NCI-H748 (cell line): Measurements from ENCODE around the gene STRN4.

ENCODE experiments used
- DNase-seq: peaks from one replicate; lab custom pipeline; 2025; ENCODE audit not compliant: unreplicated experiment; lab: John Stamatoyannopoulos, UW

The STRN4 gene

DNA sequence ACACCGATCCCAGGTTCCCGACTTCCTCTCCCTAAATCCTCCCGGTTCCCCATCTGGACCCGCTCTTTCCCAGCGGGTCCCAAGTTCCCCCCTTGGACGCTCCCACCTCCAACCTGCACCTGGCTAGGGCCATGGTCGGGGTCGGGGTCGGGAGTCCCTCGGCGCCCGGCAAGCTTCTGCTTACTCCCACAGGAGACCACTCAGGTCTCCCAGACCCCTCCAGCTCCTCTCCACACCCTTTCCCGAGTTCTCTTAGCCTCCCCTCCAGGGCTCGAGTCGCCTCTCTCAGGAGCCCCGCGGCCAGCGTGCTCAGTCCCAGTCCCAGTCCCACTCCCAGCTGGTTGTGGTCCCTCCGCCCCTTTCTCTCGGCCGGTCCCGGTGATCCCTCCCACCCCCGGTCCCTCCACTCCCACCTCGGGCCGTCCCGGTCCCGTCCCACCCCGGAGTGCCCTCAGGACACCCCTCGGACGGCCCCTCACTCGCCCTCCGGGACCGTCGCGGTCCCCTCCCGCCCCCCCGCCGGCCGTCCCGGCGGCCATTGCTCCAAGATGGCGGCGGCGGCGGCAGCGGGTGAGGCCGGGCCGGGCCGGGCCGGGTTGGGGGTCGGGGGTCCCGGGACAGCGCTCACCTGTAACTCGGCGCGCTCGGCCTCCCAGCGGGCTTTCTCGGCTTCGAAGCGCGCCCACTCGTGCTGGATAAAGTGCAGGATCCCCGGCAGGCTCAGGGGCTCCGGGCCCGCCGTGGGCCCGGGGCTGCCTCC is 549 bp downstream of the STRN4 start, which contains the start of gene FKRP:
Gene FKRP (plus strand): TSS at position 537 of the 760 bp plus-strand sequence. CDS start 9,394 bp downstream, outside the sequence.
- peak; percentile 47 for DNase-seq

DNA sequence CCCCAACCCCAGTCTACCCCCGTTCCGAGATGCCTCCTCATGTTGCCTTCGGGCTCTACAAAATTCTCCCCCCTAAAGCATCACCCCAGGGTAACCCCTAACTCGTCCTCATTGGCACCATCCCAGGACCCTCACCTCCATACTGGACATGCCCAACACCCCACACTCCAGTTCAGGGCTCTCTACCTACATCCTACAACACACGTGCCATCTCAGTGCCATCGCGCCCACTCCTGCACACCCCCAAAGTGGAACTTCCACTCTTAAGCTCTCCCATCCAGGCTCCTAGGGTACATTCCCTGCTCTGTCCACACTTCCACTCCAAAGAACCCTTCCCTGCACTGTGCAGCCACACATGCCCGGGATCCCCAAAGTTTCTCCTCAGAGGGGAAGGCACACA is 1.2 kb downstream of the STRN4 start:
- no peak for DNase-seq

DNA sequence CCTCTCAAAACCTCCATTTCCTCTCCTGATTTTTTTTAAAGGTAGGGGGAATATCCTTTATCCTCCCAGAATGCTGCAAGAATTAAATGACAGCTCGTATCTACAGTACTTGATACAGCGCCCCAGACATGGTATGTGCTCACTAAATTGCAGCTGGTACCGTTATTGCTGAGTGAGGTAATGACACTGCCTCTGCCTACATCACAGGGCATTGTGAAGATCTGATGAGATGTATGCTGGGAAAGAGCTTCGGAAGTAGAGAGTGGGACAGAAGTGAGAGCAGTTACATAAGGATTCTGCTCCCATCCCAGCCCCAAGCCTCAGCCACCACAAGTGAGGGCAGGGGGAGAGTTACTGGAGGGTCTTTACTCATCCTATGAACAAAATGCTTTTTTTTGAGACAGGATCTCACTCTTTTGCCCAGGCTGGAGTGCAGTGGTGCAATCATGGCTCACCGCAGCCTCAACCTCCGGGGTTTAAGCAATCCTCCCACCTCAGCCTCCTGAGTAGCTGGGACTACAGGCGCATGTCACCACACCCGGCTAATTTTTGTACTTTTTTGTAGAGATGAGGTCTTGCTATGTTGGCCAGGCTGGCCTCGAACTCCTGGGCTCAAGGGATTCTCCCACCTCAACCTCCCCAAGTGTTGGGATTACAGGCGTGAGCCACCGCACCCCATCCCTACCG is 2.1 kb downstream of the STRN4 start:
- no peak for DNase-seq

DNA sequence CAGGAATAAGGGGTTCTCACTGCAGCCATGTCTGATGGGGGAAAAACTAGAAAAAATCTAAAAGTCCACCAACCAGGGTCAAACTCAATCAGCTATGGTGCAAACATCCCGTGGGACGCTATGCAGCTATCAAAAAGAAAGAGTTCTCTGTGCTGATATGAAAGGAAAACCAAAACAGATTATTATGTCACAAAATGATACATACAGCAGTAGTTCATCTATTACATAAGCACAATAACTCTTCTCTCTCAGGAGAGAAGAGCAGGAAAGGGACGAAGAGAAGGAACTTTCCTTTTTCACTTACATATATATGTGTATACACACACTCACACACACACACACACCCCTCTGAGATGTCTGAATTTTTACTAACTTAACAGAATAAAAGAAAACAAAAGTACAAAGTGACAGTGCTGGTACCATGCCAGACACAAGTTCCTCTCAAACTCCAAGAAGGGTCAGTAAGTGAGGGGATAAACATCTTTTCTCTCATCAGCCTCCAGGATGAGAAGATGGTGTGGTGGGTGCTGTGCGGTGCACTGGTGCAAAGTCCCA is 3.2 kb downstream of the STRN4 start:
- DNase-seq = no peak

DNA sequence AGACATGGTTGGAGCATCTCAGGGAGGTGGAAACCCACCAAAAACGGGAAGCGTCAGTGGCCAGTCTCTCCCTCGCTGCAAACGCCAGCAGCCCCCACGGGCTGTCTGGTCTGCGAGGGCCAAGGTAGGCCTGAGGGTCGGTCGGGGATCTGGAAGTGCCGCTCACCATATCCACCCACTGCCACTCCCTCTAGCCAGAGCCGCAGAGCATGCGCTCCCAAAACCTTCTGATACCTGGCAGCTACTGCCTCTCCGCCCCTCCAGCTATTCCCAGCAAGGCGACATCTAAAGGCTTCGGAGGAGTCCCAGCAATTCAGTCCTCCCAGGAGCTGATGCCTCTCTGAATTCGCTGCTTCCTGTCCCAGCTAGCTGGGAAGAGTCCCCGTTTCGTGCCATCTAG is 4.8 kb downstream of the STRN4 start:
- no peak for DNase-seq

DNA sequence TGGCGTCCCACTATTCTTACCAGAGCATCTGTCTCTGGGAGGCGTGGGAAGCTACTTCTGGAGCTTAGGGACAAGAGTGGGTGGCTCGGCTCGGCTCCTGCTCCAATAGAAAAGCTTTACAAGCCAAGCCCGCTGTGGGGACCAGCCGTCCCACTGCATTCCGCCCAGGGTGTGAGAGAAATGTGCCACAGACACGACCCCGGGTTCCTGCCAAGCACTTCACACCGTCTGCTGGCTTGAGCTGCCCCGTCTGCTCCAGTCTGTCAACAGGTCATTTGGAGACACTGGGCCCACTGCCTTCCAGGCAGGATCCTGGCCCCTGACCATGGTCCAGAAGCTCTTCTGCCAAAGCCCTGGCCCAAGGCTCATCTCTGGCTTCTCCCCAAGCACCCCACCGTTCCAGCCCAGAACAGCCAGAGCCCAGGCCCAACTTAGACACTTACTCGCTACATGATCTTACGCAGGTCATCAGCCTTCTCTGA is 6.9 kb downstream of the STRN4 start:
- DNase-seq = no peak

DNA sequence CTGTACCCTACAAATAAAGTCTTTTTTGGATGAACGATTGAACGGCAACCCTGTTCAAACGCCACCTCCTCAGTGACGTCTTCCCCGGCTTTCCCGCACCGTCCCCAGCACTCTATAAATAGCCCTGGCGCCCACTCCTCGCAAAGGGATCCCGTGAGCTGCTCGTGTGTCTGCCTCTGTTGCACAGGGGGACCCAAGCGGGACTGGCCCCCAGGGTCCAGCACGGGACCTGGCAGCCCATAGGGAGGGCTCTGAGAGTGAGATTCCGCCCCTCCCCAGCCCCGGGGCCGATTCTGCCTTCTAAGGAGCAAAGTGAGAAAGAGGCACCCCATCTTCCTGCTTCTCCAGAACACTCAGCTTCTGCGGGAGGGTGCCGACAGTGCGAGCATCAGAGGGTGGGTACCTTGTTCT is 8.5 kb downstream of the STRN4 start:
- DNase-seq = no peak

DNA sequence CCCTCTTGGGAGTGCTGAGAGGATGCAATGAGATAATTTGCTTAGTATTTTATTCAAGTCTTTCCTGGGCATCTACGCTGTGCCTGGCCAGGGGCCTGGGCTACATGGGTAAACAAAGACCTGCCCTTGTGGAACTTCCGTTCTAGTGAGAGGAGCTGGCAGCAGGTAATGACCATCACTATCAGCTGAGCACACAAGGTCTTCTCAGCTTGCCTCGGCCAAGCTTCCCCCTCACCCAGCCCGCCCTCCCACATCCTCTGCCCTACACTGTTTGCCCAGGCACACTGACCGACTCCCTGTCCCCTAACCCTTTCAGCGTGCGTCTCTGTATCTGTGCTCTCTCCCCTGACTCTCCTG is 9.0 kb downstream of the STRN4 start:
- DNase-seq = no peak

DNA sequence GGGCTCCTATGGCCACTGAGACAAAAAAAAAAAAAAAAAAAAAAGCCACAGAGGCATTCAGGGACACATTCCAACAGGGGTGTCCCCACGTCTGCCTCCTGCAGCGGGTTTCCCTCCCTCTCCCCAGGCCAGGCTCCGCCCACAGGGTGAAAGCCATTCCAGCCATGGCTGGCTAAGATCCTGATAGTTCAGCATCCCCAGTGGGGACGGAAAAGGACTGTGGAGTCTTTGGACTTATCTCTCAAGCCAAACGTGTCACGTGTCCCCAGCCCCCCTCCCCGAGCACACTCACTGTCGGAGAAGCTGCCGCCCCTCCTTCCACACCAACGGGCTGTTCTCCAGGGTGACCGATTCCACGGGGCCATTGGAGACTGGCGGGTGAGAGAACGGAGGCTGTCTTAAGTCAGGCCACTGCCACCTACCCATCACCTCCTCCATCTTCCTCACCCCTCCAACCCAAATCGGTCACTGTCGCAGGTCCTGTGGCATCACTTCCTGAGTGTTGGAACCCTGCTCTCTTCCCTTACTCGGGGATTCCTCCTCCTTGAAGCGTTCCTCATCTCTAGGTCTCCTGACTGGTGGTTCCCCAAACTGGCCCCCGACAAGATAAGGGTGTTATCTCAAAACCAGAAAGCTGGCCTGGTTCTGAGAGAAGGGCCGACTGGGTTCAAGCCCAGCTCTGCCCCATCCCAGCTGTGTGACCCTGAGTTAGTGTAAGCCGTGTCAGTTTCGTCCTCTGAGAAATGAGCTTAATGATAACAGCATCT is 9.5 kb downstream of the STRN4 start:
- no peak for DNase-seq

DNA sequence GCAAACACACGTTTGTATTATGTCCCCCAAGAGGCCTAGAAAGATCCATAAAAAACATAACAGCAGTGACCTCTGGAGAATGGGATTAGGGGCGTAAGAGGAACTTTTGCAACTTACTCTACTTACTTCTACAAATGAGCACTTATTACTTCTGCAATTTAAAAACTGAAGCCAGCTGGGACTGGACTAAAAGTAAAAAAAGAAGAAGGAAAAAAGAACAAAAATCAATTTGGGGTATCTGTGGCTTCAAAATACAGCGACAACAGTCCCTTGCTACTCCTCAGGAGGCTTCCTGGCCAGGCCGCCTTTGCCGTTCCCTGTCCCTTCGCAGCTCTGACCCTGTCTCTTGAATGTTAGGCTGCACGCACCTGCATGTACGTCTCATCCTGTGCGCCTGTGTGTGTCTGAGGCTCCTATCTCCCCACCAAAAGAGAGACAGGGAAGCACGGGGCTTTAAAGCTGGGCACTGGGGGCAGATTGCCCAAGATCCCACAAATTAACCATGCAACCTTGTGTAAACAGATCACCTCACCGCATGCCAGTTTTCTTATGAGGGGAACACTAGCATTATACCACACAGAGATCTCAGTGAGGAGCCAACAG is 12.5 kb downstream of the STRN4 start:
- no peak for DNase-seq

DNA sequence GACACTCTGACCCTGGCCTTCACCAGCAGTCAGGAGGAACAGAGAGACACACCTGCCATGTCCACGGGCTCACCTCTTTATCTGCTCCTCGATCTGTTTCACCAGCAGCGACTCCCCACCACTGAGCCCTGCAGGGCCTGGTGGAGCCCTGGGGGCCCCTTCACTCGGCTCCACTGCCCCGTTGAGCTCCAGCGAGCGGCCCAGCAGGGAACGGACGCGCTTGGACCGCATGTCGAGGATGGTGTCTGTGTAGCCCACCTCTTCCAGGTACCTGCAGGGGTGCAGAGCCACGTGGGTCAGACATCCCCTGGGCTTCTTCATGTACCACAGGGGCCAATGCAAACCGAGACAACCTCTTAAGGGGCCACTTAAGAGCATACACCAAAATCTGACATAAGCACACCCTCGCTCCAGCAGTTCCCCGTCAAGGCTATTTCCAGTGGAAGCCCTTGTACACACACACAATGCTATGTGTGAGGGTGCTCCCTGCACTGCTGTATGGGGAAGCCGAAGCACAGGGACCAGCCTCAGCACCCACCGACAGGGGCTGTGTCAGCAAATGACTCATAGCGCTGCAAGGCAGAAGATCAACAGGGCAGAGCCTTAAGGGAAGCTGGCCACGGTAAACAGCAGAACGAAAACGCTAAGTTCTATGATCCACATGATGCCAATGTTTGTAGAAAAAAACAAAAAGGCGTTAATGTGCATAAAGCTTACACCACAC is 13.1 kb downstream of the STRN4 start:
- no peak for DNase-seq

DNA sequence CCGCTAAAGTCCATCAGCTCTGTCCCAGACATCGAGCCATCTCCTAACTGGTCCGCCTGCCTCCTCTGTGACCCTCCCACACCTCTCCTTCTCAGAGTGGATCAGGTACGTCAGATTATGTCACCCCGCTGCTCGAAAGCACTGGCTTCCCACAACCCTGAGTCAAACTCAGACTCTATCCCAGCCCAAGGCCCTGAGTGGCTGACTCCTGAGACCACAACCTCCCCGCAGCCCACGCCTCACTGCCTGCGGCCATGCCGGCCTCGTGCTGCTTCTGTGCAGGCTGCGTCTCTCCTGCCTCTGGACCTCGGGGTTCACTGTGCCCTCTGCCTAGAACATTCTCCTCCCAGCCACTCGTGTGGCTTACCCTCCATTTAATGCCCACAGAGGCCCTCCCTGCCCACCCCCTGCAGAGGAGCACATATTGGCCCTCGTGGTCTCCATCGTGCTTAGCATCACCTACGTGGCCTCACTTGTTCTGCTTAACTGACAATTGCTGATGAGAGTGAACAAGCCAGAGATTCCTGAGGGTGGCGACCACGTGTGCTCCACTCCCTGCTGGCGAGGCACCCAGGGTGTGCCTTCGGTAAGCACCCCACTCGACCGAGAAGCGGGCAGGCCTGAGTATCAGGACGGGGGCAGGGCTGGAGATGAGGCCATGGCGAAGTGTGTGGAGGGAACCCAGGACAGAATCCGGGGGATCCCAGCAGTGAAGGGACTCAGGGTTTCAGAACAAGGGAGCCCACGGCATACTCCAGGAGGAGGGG is 13.9 kb downstream of the STRN4 start:
- DNase-seq = no peak

DNA sequence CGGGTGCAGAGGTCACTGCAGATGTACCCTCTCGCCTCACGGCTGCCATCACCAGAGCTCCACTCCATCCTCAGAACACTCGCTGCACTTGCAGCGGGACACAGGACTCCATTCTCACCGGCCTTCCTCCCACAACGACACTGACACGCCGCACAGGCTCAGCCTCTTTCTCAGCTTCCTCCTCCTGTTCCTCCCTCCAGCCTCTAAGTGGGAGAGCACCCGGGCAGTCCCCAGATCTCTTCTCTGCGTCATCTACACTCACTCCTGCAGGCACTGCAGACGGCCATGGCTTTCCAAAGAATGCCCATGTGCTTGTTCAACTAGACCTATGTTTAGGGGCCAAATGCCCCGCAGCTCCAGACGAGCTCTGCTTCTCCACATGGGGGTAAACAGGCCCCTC is 14.7 kb downstream of the STRN4 start:
- no peak for DNase-seq

DNA sequence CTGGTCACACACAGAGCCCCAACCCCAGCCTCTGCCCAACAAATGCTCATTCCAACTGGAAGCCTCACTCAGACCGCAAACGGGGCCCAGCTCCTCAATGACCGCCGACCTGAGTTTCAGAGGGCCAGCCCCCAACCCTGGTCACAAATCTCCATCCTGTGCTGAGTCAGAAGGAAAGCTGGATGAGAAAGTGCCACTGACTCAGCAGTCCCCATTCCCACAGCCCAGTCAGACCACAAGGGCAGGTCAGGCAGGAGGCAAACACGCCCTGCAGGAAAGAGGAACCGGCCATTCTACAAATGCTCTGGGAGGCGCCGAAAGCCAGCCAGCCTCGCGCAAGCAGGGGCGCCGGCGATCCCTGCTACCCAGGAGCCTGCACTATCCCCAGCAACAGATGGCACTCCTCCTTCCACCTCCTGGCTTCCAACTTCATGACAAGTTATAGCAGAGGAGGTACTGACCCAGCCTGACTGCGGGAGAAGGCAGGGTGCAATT is 15.2 kb downstream of the STRN4 start:
- no peak for DNase-seq

DNA sequence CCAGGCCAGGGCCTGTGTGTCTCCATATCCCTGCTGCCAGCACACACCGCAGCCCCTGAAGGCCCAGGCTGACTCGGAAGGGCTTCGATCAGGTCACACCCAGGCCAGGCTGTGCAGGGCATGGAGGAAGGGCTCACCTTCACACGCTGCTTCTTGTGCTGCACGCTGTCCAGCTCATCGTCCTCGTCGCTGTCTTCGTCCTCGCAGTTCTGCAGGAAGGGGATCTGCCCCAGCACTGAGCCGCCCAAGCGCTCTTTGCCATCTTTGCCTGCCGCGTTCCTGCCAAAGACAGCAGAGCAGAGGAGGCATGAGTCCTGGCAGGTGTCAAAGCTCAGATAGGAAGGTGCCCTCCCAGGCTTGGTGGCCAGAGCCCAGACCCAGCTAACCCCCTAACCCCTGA is 15.7 kb downstream of the STRN4 start:
- no peak for DNase-seq

DNA sequence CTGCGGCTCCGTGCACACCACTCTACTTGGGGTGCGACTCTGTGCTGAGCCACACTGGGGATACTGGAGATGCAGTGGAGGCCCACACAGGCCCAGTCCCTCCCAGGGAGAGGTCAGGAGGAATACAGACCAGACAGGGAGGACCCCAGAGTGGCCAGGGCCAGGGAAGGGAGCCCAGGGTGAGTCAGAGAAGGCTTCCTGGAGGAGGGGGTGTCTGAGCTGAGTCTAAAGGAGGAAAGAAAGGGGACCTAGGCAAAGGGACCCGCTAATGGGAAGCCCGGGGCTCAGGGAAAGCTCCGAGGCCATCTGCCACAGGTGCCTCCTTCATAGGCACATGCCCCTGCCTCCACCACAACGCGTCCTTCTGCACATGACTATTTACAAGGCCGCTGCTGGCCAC is 16.1 kb downstream of the STRN4 start:
- DNase-seq = no peak

DNA sequence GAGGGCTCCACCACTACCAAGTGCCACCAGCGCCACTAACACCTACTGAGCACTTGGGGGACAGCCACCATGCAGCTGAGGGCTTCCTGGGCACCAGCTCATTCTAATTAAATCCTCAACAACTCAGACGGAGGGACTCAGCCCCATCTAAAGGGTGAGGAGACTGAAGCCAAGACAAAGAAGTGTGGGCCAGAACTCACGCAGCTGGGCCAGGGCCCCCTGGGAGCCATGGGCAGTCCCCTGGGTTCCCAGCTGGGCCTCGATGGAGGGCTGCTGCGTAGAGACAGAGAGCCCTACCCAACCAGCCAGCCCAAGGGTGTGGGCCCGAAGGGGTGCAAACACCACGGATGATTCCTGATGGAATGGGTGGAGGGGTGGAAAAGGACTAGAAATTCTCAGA is 16.6 kb downstream of the STRN4 start:
- DNase-seq = no peak

DNA sequence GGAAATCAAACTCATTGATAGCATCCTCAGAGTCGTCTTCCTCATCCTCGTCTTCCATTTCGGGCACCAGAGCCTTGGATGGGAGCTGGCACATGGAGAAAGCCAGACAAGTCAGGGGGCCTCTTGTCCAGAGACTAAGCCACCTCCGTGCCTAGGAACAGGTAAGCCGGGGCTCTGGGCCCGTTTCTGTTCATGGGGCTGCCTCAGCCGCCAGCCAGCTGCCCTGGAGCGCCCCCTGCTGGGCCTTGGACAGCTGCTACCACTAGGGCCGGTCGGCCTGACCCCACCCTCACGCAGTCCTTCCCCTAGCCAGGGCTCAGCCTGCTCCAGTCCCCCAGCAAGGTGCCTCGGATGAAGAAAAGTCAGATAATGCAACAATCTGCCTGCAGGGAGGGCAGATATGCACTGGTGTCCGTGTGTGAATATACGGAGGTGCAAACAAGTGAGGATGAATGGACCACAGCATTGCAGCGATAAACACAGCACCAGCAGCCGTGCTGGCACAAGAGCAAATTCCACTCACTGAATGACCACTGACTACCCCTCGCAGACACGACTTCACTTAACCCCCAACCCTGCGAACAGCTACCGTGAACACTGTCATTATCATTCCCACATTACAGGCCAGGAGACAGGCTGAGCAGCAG is 17.4 kb downstream of the STRN4 start:
- peak; percentile 59 for DNase-seq

DNA sequence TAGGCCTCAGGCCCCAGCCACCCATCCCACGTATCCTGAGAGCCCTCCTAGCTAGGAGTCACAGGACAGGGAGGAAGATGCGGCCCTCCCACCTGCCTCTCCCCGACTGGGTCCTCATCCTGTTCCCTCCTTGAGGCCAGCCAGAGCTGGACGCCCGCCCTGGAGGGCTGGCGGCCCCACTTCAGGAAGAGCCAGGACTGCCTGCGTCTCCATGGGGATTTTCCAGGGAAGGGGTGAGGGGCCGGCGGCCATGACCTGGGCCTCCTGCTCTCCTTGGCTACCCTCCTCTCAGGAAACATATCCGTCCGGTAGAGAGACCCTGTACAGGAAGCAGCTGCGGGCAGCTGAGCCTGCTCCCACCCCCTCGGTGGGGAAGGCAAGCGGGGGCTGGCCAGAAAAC is 18.0 kb downstream of the STRN4 start:
- no peak for DNase-seq
